ENCODE measurements around the gene CRISPLD2. TPM values are rescaled to one million over a fixed set of nuclear protein-coding genes. Genes with fewer than 3 reads are reported as not detected.

CRISPLD2 gene
- total and polyA plus RNA-seq, 10 of the 15 experiments (the other 5 are each of a cell fraction or from before 2014, with no cell fraction given), result 0.03 to 0.30 (median 0.08) TPM; not detected in 5

DNA sequence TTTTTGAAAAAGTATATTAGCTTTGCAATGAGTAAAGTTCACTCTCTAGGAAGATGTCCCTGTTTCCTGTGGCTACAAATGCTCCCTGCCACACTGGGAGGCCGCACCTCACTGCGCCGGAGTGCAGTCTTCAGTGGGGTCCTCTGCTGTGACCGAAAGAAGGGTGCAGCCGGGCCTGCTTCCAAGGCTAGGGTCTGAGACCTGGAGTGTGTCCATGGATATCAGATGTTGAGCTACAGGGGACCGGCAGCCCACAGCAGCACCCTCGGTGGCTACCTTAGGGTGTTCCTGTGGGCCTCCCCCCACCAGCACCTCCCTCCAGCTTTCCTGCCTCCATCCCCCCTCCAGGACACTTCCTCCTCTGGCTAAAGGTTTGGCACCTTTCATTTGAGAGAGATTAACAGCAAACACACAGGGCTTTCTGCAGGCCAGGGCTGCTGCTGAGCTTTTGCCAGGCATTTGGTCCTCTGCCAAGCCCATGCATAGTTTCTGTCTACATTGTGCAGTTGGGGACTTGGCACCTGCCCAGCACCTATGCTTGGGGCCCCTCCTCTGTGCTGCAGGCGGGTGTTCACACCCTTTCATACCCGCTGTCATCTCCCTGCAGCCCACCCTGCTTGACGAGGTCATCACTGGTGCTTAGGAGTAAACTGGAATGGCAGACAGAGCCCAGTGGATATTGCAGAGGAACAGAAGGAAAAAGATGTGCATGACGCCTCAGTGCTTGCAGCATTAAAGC, 33.8 kb upstream of the CRISPLD2 start:
- CTCF ChIA-PET, result interaction anchor here (1.1 kb wide), 1 partner anchor 32 kb away, joined by 4 read pairs; no protein-coding TSS in a partner anchor
- in situ Hi-C loops (cut with MboI), result no loop called here
- no peak overlapping the region for H3K27ac ChIP-seq (ENCODE audit: control insufficient read depth, insufficient read depth)

More for the DNA sequence above, 33.8 kb upstream of the CRISPLD2 start:
- H3K27me3 ChIP-seq (replicated peaks in 1 of 2; ENCODE audit: control insufficient read depth in 2 of 2, insufficient read depth in 2 of 2, low read length in 1 of 2), result no peaks in the 10 kb centered on the region
- no peak overlapping the region for H2AFZ ChIP-seq (ENCODE audit: control insufficient read depth, low read depth, low read length)
- intact Hi-C loops (cut with micrococcal nuclease; ENCODE audit: unreplicated experiment), result no loop called here
- H3K4me3 ChIP-seq, result no peak overlapping the region
- TF ChIP-seq MYB (IDR thresholded peaks at IDR 0.05; ENCODE audit: borderline replicate concordance, low read depth, low read length) (no peak), RBBP5 (conservative IDR thresholded peaks at IDR 0.05) (no peak)
- TF ChIP-seq, protein P1, sequence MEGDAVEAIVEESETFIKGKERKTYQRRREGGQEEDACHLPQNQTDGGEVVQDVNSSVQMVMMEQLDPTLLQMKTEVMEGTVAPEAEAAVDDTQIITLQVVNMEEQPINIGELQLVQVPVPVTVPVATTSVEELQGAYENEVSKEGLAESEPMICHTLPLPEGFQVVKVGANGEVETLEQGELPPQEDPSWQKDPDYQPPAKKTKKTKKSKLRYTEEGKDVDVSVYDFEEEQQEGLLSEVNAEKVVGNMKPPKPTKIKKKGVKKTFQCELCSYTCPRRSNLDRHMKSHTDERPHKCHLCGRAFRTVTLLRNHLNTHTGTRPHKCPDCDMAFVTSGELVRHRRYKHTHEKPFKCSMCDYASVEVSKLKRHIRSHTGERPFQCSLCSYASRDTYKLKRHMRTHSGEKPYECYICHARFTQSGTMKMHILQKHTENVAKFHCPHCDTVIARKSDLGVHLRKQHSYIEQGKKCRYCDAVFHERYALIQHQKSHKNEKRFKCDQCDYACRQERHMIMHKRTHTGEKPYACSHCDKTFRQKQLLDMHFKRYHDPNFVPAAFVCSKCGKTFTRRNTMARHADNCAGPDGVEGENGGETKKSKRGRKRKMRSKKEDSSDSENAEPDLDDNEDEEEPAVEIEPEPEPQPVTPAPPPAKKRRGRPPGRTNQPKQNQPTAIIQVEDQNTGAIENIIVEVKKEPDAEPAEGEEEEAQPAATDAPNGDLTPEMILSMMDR (IDR thresholded peaks at IDR 0.05 in 2 of 3, conservative IDR thresholded peaks at IDR 0.05 in 1 of 3; ENCODE audit: control insufficient read depth in 2 of 3, extremely low read depth in 1 of 3, insufficient read depth in 1 of 3, low read depth in 3 of 3, low read length in 3 of 3), result no peak
- TF ChIP-seq, protein P2, sequence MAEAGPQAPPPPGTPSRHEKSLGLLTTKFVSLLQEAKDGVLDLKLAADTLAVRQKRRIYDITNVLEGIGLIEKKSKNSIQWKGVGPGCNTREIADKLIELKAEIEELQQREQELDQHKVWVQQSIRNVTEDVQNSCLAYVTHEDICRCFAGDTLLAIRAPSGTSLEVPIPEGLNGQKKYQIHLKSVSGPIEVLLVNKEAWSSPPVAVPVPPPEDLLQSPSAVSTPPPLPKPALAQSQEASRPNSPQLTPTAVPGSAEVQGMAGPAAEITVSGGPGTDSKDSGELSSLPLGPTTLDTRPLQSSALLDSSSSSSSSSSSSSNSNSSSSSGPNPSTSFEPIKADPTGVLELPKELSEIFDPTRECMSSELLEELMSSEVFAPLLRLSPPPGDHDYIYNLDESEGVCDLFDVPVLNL (IDR thresholded peaks at IDR 0.05; ENCODE audit: low read depth, low read length), result no peak
- H3K79me2 ChIP-seq (ENCODE audit: control insufficient read depth, insufficient read depth, low read length), result no peaks in the 10 kb centered on the region
- H3K4me1 ChIP-seq (ENCODE audit: control insufficient read depth, insufficient read depth, low read length), result no peaks in the 10 kb centered on the region
- SMC1A ChIA-PET (ENCODE audit: uncharacterized antibody, unreplicated experiment), result no interaction called here
- RAD21 ChIA-PET (ENCODE audit: unreplicated experiment), result no interaction called here
- H3K4me2 ChIP-seq (ENCODE audit: control insufficient read depth, insufficient read depth), result no peak overlapping the region
- WGBS (ENCODE audit: insufficient coverage, insufficient replicate concordance, low lambda C conversion rate, missing lambda C conversion rate), result 79% methylated on average over 10 of the region's 11 CpGs
- FAIRE-seq, result no peak
- no peaks in the 10 kb centered on the region; a peak in 1 of 4 replicates for H3K36me3 ChIP-seq (ENCODE audit: control insufficient read depth in 2 of 2, insufficient read depth in 2 of 2, low read length in 1 of 2)
- no TSS peak for BruUV-seq (replicated peaks)
- no peak for DNase-seq (ENCODE audit: low read depth, low spot score)
- POLR2A ChIA-PET, result no interaction called here
- no peak for ATAC-seq
- no peaks in the 10 kb centered on the region for H4K20me1 ChIP-seq (ENCODE audit: control insufficient read depth, insufficient read depth)
- no peak overlapping the region for H3K9ac ChIP-seq (ENCODE audit: control insufficient read depth, insufficient read depth, low read length)
- H3K9me3 ChIP-seq (replicated peaks; ENCODE audit: control insufficient read depth, insufficient read depth, low read length), result no peaks in the 10 kb centered on the region

All from GM12878 (cell line).